Measurements from ENCODE around the gene HOXC11.

Gene HOXC11

DNA sequence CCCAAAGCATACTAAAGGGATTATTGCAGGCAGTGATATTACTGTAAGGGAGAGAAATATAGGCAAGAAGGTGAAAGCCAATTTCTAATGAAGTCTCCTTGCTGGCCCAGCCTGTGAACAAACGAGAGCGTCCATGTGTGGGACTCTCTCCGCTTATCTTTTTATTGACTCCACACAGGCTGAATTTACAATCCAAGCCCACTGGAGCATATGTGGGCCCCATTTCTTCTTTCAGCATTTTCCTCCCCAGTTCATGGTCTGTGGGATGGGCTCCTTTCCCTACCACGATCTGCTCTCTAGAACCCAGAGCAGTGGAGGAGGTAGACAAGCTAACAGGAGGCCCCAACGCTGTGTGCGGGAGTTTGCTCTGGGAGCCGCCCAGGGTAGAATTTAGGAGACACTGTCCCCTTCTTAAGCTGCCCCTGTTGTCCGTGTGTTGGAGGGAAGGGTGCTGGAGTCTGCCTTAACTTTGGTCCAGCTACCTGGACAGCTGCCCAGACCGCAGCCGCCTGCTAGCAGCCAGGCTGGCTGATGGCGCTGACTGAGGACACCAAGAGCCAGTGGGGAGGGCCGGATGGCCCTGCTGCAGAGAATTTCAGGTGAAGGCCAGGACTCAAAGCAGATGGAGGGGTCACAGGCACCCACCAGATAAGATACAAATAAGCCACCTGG lies 3.2 kb upstream of the HOXC11 start:
- Histone ChIP-seq H2AFZ (ENCODE audit: low read length, unreplicated experiment) (no peak overlapping the region), H3K4me1 (ENCODE audit: control insufficient read depth, insufficient read depth, low read length, unreplicated experiment) (peaks cover 3% of the 10 kb centered on the region), H3K4me3 (ENCODE audit: low read depth, low read length) (no peak overlapping the region)

DNA sequence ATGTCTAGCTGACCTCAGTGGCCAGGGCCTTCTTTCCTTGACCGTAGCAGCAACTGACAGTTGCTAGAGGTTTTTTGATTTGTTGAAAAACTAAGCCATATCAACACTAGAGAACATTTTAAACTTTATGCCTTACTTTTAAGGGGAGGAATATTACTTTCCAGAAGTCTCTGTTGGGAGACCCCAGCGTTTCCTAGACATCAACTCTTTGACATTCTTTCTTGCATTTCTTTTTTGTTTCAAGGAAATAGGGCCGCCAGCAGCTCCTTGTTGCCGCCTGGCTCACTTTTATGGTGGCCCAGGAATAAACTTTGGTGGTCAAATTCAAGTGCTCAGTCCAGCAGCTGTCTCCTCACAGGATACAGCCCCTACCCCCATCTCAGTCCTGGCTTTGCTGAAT lies 2.5 kb upstream of the HOXC11 start:
- no peak overlapping the region for H3K27ac ChIP-seq (ENCODE audit: low read depth, low read length)
- peaks cover 97% of the 10 kb centered on the region for H3K27me3 ChIP-seq (ENCODE audit: insufficient read depth, low read length)

More for the DNA sequence above, 3.2 kb upstream of the HOXC11 start:
- Histone ChIP-seq H3K27me3 (ENCODE audit: insufficient read depth, low read length) (peaks cover 98% of the 10 kb centered on the region), H3K36me3 (ENCODE audit: insufficient read depth, low read length) (no peaks in the 10 kb centered on the region), H3K79me2 (ENCODE audit: control insufficient read depth, insufficient read depth, low read length, unreplicated experiment) (no peaks in the 10 kb centered on the region), H3K27ac (ENCODE audit: low read depth, low read length) (no peak overlapping the region)

DNA sequence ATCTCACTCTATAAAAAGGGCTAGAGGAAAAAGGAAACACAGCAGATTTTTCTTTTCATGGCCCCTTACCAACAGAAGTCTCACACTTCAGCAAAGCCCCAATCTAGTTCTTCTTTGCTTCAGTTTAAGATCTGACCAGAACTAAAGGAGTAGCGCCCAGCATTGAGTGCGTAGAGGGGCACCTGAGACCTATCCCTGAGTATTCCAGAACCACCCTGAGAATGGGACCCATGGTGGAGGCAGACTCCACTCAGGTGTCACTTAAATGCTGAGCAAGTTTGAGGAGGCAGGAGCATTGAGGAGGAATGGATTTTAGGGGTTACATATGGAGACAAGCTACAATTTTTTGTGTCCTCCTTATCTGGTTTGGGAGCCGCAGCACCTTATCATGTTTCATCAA lies 1.8 kb upstream of the HOXC11 start:
- Histone ChIP-seq H3K36me3 (ENCODE audit: insufficient read depth, low read length) (no peaks in the 10 kb centered on the region), H3K27ac (ENCODE audit: low read depth, low read length) (no peak overlapping the region), H3K27me3 (ENCODE audit: insufficient read depth, low read length) (peaks cover 97% of the 10 kb centered on the region), H3K4me1 (ENCODE audit: control insufficient read depth, insufficient read depth, low read length, unreplicated experiment) (peaks cover 3% of the 10 kb centered on the region), H3K4me3 (ENCODE audit: low read depth, low read length) (no peak overlapping the region), H3K79me2 (ENCODE audit: control insufficient read depth, insufficient read depth, low read length, unreplicated experiment) (no peaks in the 10 kb centered on the region), H2AFZ (ENCODE audit: low read length, unreplicated experiment) (no peak overlapping the region)

More for the DNA sequence above, 2.5 kb upstream of the HOXC11 start:
- Histone ChIP-seq H3K4me3 (ENCODE audit: low read depth, low read length) (no peak overlapping the region), H2AFZ (ENCODE audit: low read length, unreplicated experiment) (no peak overlapping the region), H3K79me2 (ENCODE audit: control insufficient read depth, insufficient read depth, low read length, unreplicated experiment) (no peaks in the 10 kb centered on the region), H3K36me3 (ENCODE audit: insufficient read depth, low read length) (no peaks in the 10 kb centered on the region), H3K4me1 (ENCODE audit: control insufficient read depth, insufficient read depth, low read length, unreplicated experiment) (peaks cover 3% of the 10 kb centered on the region)

DNA sequence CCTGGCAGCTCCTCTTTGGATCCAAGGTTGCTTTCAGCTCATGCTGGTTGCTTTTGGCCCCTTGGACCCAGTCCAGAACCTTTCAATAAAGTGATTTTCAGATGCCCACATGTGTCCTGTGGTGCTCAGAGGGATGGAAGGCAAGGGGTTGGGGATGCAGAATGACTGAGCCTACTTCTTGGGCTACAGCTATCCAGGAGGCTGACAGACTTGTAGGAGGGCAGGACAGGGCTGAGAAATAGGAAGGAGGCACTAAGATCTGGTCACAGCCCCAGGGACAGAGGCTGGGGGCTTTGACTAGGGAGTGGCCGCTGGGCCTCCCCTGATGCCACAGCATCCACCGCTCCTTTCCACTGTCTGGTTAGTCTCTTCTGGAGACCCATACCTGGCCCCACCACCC lies 1.2 kb upstream of the HOXC11 start:
- no peak overlapping the region for H3K27ac ChIP-seq (ENCODE audit: low read depth, low read length)
- H3K79me2 ChIP-seq (ENCODE audit: control insufficient read depth, insufficient read depth, low read length, unreplicated experiment), result no peaks in the 10 kb centered on the region
- peaks cover 97% of the 10 kb centered on the region for H3K27me3 ChIP-seq (ENCODE audit: insufficient read depth, low read length)
- no peak overlapping the region for H3K4me3 ChIP-seq (ENCODE audit: low read depth, low read length)
- H3K4me1 ChIP-seq (ENCODE audit: control insufficient read depth, insufficient read depth, low read length, unreplicated experiment), result no peaks in the 10 kb centered on the region
- H2AFZ ChIP-seq (ENCODE audit: low read length, unreplicated experiment), result no peak overlapping the region
- H3K36me3 ChIP-seq (ENCODE audit: insufficient read depth, low read length), result no peaks in the 10 kb centered on the region

DNA sequence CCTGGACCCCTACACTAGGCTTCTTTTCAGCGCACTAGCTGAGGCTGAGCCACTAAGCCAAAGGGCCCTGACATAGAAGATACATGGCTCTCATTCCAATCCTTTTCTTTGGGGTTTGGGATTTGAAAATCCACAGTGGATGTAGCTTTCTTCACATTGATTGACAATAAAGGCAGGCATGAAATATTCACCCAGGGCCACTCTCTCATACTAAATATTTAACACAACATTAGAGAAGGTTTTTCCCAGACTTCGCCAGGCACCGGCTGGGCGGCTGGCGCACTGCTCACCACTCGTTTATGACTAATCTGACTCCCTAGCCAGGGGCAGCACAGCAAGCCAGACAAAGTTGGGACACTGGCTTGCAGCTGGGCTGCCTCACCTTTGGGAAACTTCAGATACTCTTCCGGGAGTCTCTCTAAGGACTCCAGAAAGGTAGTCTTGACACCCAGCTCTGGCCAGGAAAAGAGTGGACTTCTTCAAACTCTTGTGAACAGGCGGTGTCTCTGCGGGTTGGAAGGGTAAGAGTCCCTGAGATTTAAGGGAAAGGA lies 699 bp upstream of the HOXC11 start:
- no peaks in the 10 kb centered on the region for H3K79me2 ChIP-seq (ENCODE audit: control insufficient read depth, insufficient read depth, low read length, unreplicated experiment)
- no peak overlapping the region for H3K27ac ChIP-seq (ENCODE audit: low read depth, low read length)
- H3K4me1 ChIP-seq (ENCODE audit: control insufficient read depth, insufficient read depth, low read length, unreplicated experiment), result no peaks in the 10 kb centered on the region
- H3K36me3 ChIP-seq (ENCODE audit: insufficient read depth, low read length), result no peaks in the 10 kb centered on the region
- no peak overlapping the region for H3K4me3 ChIP-seq (ENCODE audit: low read depth, low read length)
- peaks cover 97% of the 10 kb centered on the region for H3K27me3 ChIP-seq (ENCODE audit: insufficient read depth, low read length)
- H2AFZ ChIP-seq (ENCODE audit: low read length, unreplicated experiment), result no peak overlapping the region

DNA sequence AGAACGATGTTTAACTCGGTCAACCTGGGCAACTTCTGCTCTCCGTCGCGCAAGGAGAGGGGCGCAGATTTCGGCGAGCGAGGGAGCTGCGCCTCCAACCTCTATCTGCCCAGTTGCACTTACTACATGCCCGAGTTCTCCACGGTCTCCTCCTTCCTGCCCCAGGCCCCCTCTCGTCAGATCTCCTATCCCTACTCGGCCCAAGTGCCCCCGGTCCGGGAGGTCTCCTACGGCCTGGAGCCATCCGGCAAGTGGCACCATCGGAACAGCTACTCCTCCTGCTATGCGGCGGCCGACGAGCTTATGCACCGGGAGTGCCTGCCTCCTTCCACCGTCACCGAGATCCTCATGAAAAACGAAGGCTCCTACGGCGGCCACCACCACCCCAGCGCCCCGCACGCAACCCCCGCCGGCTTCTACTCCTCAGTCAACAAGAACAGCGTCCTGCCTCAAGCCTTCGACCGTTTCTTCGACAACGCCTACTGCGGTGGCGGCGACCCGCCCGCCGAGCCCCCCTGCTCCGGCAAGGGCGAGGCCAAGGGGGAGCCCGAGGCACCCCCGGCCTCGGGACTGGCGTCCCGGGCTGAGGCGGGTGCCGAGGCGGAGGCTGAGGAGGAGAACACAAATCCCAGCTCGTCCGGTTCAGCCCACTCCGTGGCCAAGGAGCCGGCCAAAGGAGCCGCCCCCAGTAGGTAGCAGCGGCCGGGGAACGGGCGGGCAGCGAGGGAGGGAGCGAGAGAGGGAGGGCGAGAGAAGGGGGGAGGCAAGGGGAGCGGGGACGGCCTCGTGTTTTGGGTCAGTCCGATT lies 513 bp downstream of the HOXC11 start:
- Histone ChIP-seq H3K4me1 (ENCODE audit: control insufficient read depth, insufficient read depth, low read length, unreplicated experiment) (no peaks in the 10 kb centered on the region), H2AFZ (ENCODE audit: low read length, unreplicated experiment) (peak overlapping the region; percentile 3), H3K27ac (ENCODE audit: low read depth, low read length) (no peak overlapping the region), H3K27me3 (ENCODE audit: insufficient read depth, low read length) (peaks cover 96% of the 10 kb centered on the region), H3K36me3 (ENCODE audit: insufficient read depth, low read length) (no peaks in the 10 kb centered on the region), H3K4me3 (ENCODE audit: low read depth, low read length) (peak overlapping the region; percentile 68), H3K79me2 (ENCODE audit: control insufficient read depth, insufficient read depth, low read length, unreplicated experiment) (no peaks in the 10 kb centered on the region)

DNA sequence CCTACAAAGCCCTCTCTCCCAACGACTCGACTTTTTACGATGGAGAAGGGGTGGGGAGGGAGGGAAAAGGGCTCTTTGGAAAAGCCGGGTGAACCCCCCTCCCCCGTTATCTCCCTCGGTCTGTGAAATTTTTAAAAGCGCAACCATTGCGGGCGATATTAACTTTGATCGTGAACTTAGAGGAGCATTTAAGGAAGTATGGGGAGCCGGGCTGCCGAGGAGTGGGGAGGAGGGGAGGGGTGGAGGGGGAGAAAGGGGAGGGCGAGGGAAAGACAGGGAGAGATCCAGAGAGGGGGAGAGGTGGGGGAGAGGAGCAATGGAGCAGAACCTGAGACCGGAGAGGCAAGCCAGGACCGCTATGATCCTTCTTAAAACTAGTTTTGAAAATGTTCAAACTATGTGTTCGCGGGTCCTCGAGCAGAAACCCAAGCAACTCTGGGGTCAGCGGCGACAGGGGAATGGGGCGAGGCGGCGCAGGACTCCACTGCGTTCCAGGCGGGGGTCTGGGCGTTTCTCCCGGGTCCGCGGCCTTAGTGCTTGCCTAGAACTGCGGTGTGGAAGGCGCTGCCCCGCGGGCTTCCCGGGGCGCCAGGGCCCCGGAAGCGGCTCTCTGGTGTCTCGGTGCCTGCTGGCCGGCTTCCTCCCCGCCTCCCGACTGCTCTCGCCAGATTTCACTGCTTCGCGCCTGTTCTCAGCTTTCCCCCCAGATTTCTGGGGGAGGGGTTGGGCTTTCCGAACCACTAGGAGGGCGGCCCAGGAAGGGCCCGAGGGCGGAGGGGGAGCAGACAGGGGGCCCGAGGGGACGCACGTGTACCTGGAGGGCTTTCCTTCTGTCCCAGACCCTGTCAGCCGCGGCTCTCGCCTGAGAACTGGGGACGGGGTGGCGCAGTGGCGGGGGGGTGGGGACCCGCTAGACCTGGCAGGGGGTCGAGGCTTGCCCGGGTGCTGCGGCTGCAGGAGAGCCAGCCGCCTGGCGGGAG lies 1.4 kb downstream of the HOXC11 start, which contains the start of gene HOTAIR:
Gene HOTAIR, minus strand, starts transcription at position 871 of the 980 bp plus-strand sequence.
- Histone ChIP-seq H3K4me3 (ENCODE audit: low read depth, low read length) (peak within 1 kb of the TSS; percentile 68), H3K4me1 (ENCODE audit: control insufficient read depth, insufficient read depth, low read length, unreplicated experiment) (no peaks in the 10 kb centered on the region), H3K36me3 (ENCODE audit: insufficient read depth, low read length) (no peaks in the 10 kb centered on the region), H3K79me2 (ENCODE audit: control insufficient read depth, insufficient read depth, low read length, unreplicated experiment) (no peaks in the 10 kb centered on the region), H2AFZ (ENCODE audit: low read length, unreplicated experiment) (peak within 1 kb of the TSS; percentile 74), H3K27ac (ENCODE audit: low read depth, low read length) (no peak within 1 kb of the TSS), H3K27me3 (ENCODE audit: insufficient read depth, low read length) (peaks cover 96% of the 10 kb centered on the region)

DNA sequence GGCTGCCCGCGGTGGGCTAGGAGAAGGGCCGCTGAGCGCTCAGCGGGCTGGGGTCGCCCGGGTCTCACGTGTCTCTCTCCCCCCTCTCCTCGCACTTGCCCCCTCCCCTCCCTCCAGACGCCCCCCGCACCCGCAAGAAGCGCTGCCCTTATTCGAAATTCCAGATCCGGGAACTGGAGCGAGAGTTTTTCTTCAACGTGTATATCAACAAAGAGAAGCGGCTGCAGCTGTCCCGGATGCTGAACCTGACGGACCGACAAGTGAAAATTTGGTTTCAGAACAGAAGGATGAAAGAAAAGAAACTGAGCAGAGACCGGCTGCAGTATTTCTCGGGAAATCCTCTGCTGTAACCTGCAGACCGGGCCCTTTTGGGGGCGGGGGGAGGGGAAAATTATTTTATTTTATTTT lies 2.1 kb downstream of the HOXC11 start:
- Histone ChIP-seq H2AFZ (ENCODE audit: low read length, unreplicated experiment) (no peak overlapping the region), H3K27me3 (ENCODE audit: insufficient read depth, low read length) (peaks cover 96% of the 10 kb centered on the region), H3K79me2 (ENCODE audit: control insufficient read depth, insufficient read depth, low read length, unreplicated experiment) (no peaks in the 10 kb centered on the region), H3K36me3 (ENCODE audit: insufficient read depth, low read length) (no peaks in the 10 kb centered on the region), H3K4me1 (ENCODE audit: control insufficient read depth, insufficient read depth, low read length, unreplicated experiment) (no peaks in the 10 kb centered on the region), H3K4me3 (ENCODE audit: low read depth, low read length) (peak overlapping the region; percentile 68), H3K27ac (ENCODE audit: low read depth, low read length) (no peak overlapping the region)

DNA sequence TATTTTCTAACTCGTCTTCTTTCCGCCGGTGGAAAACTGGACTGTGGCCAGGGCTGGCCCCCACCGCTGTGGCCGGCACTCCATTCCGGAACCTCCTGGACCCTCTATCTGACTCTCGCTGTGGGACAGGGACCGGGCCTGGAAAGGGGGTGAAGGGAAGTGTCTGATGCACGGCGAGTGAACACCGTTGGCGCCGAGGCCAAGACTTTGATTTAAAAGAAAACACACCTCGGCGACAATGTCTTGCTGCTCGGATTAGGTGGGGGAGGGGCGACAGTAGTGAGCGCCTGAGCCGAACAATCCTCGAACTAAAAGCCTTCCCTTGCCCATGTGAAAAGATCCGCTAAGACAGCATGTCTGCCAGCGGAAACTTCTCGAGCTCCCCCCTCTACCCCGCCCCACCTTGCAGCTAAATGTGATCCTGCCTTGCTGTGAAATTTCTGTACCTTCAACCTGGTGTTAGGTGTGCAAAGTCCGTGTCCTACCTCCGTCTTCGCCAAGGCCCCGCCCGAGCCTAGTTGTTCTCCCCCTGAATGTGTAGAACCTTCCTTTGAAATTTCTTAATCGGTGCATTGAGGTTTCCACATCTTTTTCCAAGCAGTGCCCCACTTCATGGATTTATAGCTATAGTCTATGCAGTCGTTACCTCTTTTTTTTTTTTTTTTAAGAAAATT lies 2.7 kb downstream of the HOXC11 start:
- Histone ChIP-seq H3K36me3 (ENCODE audit: insufficient read depth, low read length) (no peaks in the 10 kb centered on the region), H3K27me3 (ENCODE audit: insufficient read depth, low read length) (peaks cover 94% of the 10 kb centered on the region), H3K4me3 (ENCODE audit: low read depth, low read length) (peak overlapping the region; percentile 68), H3K27ac (ENCODE audit: low read depth, low read length) (no peak overlapping the region), H3K79me2 (ENCODE audit: control insufficient read depth, insufficient read depth, low read length, unreplicated experiment) (no peaks in the 10 kb centered on the region), H3K4me1 (ENCODE audit: control insufficient read depth, insufficient read depth, low read length, unreplicated experiment) (no peaks in the 10 kb centered on the region), H2AFZ (ENCODE audit: low read length, unreplicated experiment) (no peak overlapping the region)
